Measurements from ENCODE around the gene NPHP1.
"Not testable (repeated sequence)": the region's sequence is repeated elsewhere in the genome, so short reads cannot be mapped to it uniquely, and the experiment has no call there.

The NPHP1 gene

DNA sequence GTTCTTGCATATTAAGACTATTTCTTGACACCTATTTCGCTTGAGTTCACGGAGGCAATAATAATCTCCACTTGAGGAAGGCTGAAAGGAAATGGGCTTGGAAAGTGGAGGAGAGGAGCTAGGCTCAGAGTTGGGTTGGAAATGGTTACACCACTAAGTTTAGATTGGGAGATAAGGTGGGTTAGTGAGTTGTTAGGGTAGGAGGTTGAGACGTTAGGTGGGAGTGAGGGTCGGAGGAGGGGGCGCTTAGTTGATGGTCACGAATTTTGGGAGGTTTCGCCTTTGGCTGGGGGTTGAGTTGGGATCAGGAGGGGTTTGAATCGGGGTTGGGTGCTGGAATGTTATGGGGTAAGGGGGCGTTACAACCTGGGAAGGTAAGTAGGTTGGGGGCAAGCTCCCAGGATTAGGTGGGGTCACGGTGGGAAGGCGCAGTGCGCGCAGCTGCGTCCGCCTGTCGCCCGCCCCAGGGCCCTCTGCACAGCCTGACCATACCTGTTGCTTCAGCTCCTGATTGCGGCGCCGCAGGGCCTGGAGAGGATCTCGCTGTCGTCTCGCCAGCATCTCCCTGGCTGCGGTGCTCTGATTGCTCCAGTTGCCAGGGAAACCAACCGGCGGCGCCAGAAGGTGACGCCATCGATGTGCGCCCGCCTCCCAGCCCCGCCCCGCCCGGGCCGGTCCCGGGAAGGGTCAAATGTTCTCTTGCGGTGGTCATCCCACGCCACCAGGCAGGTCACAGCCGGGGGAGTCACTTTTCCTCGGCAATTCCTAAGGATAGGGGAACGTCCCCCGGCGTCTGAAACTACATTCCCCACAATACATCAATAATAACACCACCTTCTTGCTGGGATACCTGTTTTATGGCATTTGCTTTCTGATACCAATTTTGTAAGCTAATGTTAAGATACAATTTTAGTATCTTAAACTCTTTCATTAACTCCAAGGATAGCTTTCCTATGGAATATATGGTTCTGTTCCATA, at the start of gene NPHP1:
NPHP1 (minus strand) TSS at position 606 of the 978 bp plus-strand sequence; CDS start at position 561, 45 bp downstream.
- H2AFZ ChIP-seq (ENCODE audit: low read depth, low read length), result peak within 1 kb of the TSS; percentile 90
- H3K27ac ChIP-seq (ENCODE audit: low read length), result peak within 1 kb of the TSS; percentile 51; the same call in 1 of the 2 replicates
- peaks cover 6% of the 10 kb centered on the region for H3K36me3 ChIP-seq (ENCODE audit: insufficient read depth, low read length)
- H3K4me2 ChIP-seq (ENCODE audit: insufficient read depth, low read length), result peak within 1 kb of the TSS; percentile 96
- peak; percentile 93 for ATAC-seq (ENCODE audit: insufficient read depth, low read depth)
- H3K9ac ChIP-seq (ENCODE audit: low read depth, low read length), result peak within 1 kb of the TSS; percentile 51
- peak; percentile 82 for DNase-seq
- TF ChIP-seq EZH2 (IDR thresholded peaks at IDR 0.05; ENCODE audit: borderline replicate concordance, low read depth, low read length, severe bottlenecking), result no peak
- H3K79me2 ChIP-seq (ENCODE audit: insufficient read depth, low read length), result no peaks in the 10 kb centered on the region
- peak within 1 kb of the TSS; percentile 64 to 84; a peak in 3 of 4 replicates for H3K4me3 ChIP-seq (ENCODE audit: low read depth in 1 of 2, low read length in 2 of 2)
- H3K27me3 ChIP-seq (ENCODE audit: insufficient read depth, low read length, poor library complexity), result no peaks in the 10 kb centered on the region
- peaks cover 20% of the 10 kb centered on the region for H3K4me1 ChIP-seq (ENCODE audit: insufficient read depth, low read length)
- no peaks in the 10 kb centered on the region for H3K9me3 ChIP-seq (ENCODE audit: insufficient read depth, low read length, severe bottlenecking)
- H4K20me1 ChIP-seq (ENCODE audit: insufficient read depth, low read length), result no peaks in the 10 kb centered on the region

DNA sequence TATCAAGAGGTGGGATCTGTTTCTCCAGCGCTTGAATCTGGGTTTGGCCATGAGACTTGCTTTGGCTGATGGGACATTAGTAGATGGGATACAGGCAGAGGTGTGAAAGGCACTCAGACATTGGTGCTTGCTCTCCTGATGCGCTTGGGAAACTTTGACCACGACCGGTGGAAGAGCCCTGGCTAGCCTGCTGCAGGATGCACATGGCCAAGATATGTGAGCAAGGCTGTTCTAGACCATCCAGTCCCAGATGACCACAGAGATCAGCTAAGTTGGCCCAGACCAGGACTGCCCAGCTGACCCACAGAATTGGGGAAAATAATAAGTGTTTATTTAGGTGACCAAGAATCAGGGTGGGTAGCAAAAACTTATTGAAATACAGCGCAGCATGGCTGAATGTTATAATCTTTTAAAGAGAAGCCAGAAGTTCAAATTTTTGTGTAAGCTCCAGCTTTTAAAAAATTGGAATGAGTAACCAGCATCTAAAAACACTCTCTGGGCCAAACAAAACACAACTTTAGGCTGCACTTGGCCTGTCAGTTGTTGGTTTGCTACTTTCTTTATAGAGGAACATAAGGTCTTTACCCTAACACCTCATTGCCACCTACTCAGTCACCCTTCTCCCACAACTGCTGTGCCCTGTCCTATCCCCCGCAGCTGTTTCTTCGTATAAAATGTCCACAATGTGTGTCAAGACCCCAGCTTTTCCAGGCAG, 43.4 kb upstream of the NPHP1 start:
- H3K4me3 ChIP-seq (ENCODE audit: low read depth in 1 of 2, low read length in 2 of 2); H2AFZ ChIP-seq (ENCODE audit: low read depth, low read length); DNase-seq; H3K27me3 ChIP-seq (ENCODE audit: insufficient read depth, low read length, poor library complexity); H3K9me3 ChIP-seq (ENCODE audit: insufficient read depth, low read length, severe bottlenecking); H3K36me3 ChIP-seq (ENCODE audit: insufficient read depth, low read length); H3K4me2 ChIP-seq (ENCODE audit: insufficient read depth, low read length); H3K79me2 ChIP-seq (ENCODE audit: insufficient read depth, low read length); H3K27ac ChIP-seq (ENCODE audit: low read length); H3K4me1 ChIP-seq (ENCODE audit: insufficient read depth, low read length); H4K20me1 ChIP-seq (ENCODE audit: insufficient read depth, low read length); H3K9ac ChIP-seq (ENCODE audit: low read depth, low read length); ATAC-seq (ENCODE audit: insufficient read depth, low read depth): not testable (repeated sequence)

DNA sequence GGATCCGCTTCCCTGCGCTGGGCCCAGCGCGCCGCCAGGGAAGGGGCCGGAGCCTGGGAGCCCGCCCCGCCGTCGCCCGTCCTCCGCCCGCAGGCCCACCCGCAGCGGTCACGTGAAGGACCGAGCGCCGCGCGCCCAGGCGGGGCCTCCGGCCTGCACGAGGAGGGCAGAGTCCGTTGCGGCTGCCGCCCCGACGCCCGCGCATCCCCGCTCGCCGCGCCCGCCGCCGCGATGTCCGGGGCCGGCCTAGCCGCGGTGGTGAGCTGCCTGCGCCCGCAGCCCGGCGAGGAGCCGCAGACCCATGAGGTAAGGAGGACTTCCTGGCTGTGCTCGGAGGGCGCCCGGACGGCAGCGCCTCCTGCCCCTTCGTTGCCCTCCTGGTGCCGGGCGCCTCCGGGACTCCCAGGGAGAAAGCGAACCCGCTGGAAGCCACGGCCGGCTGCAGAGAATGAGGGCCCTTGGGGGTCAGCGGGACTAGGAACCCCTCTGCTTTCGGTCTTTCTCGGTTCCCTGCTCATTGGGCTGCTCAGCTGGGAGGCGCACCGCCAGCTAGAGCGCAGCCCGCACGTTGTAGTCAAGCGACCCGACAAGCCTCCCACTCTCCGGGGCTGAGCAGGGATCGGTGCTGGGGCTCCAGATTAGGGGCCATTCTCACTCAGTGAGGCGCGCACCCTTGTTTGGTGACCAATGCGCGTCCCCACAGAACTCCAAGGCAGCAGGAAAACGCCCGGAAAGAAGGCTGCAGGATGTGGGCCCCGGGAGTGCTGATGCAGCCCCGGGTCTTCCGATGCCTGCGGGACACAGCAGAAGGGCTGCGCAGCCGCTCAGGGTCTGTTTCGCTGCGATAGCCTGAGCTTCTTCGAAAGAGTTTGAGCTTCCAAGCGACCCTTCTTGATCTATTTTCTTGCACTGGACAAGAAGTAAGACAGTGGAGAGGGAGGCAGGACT, 40.9 kb upstream of the NPHP1 start:
- H3K27ac ChIP-seq (ENCODE audit: low read length); H3K4me2 ChIP-seq (ENCODE audit: insufficient read depth, low read length); H2AFZ ChIP-seq (ENCODE audit: low read depth, low read length); H3K27me3 ChIP-seq (ENCODE audit: insufficient read depth, low read length, poor library complexity); H3K4me1 ChIP-seq (ENCODE audit: insufficient read depth, low read length); H3K9me3 ChIP-seq (ENCODE audit: insufficient read depth, low read length, severe bottlenecking); H3K4me3 ChIP-seq (ENCODE audit: low read depth in 1 of 2, low read length in 2 of 2); H3K36me3 ChIP-seq (ENCODE audit: insufficient read depth, low read length); DNase-seq; ATAC-seq (ENCODE audit: insufficient read depth, low read depth); H3K9ac ChIP-seq (ENCODE audit: low read depth, low read length); H3K79me2 ChIP-seq (ENCODE audit: insufficient read depth, low read length); H4K20me1 ChIP-seq (ENCODE audit: insufficient read depth, low read length): not testable (repeated sequence)

DNA sequence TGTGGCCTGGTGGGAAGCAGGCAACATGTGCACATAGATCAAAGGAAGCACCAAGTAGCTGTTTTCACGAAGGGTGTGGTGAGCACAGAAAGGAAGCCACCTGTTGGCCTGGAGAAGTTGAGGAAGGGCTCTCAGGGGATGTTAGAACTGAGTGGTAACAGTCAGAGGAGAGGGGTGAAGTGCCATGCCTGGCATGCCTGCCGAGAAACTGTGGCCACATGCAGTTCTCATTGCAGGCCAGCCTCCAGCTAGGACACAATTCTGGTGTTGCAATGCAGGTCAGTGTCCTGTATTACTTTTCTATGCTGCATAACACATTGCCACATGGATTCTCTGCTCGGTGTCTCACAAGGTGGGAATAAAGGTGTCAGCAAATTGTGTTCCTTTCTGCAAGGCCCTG, 38.5 kb upstream of the NPHP1 start:
- not testable (repeated sequence) for H3K4me3 ChIP-seq (ENCODE audit: low read depth in 1 of 2, low read length in 2 of 2); H3K9ac ChIP-seq (ENCODE audit: low read depth, low read length); H3K27ac ChIP-seq (ENCODE audit: low read length); H3K79me2 ChIP-seq (ENCODE audit: insufficient read depth, low read length); H3K36me3 ChIP-seq (ENCODE audit: insufficient read depth, low read length); H4K20me1 ChIP-seq (ENCODE audit: insufficient read depth, low read length); DNase-seq; H3K9me3 ChIP-seq (ENCODE audit: insufficient read depth, low read length, severe bottlenecking); H3K27me3 ChIP-seq (ENCODE audit: insufficient read depth, low read length, poor library complexity); H3K4me2 ChIP-seq (ENCODE audit: insufficient read depth, low read length); H2AFZ ChIP-seq (ENCODE audit: low read depth, low read length); H3K4me1 ChIP-seq (ENCODE audit: insufficient read depth, low read length)
- ATAC-seq (ENCODE audit: insufficient read depth, low read depth), result peak; percentile 83

DNA sequence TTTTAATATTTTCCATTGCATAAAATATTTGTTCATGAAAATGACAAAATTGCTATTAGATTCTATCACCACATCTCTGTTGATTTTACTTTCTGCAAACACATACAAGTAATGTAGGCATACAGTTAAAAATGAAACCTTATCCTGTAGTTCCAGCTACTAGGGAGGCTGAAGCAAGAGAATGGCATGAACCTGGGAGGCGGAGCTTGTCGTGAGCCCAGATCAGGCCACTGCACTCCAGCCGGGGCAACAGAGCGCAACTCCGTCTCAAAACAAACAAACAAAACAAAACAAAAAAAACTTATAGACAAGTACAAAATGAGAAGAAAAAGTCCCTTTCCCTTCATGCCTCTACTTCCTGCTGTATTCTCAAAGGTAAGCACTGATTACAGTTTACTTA, 29.7 kb upstream of the NPHP1 start:
- H3K9ac ChIP-seq (ENCODE audit: low read depth, low read length); H3K27me3 ChIP-seq (ENCODE audit: insufficient read depth, low read length, poor library complexity); H3K9me3 ChIP-seq (ENCODE audit: insufficient read depth, low read length, severe bottlenecking); H3K79me2 ChIP-seq (ENCODE audit: insufficient read depth, low read length); H3K36me3 ChIP-seq (ENCODE audit: insufficient read depth, low read length); ATAC-seq (ENCODE audit: insufficient read depth, low read depth); H3K27ac ChIP-seq (ENCODE audit: low read length); DNase-seq; H4K20me1 ChIP-seq (ENCODE audit: insufficient read depth, low read length); H3K4me1 ChIP-seq (ENCODE audit: insufficient read depth, low read length); H3K4me3 ChIP-seq (ENCODE audit: low read depth in 1 of 2, low read length in 2 of 2); H3K4me2 ChIP-seq (ENCODE audit: insufficient read depth, low read length); H2AFZ ChIP-seq (ENCODE audit: low read depth, low read length): not testable (repeated sequence)

DNA sequence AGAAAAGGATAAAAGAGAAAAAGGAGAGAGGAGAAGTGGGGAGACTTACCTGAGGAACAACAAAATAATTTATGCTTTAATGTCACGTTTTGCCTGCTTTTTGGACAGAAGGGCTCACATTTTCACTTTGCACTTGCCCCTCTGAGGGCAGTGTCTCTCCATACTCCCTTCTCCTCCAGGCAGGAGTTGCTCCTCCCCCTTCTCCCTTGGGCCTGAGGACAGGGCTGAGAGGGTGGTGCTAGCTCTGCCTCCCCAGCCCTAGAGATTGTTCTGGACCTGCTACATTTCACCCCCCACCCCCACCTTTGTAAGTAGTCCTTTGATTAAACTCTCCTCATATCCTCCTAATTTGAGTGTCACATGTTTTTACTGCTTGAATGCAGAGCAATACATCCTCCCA, 25.1 kb upstream of the NPHP1 start:
- H3K79me2 ChIP-seq (ENCODE audit: insufficient read depth, low read length); H3K9ac ChIP-seq (ENCODE audit: low read depth, low read length); H3K4me1 ChIP-seq (ENCODE audit: insufficient read depth, low read length); DNase-seq; H3K4me3 ChIP-seq (ENCODE audit: low read depth in 1 of 2, low read length in 2 of 2); ATAC-seq (ENCODE audit: insufficient read depth, low read depth); H2AFZ ChIP-seq (ENCODE audit: low read depth, low read length); H3K36me3 ChIP-seq (ENCODE audit: insufficient read depth, low read length); H4K20me1 ChIP-seq (ENCODE audit: insufficient read depth, low read length); H3K27ac ChIP-seq (ENCODE audit: low read length); H3K27me3 ChIP-seq (ENCODE audit: insufficient read depth, low read length, poor library complexity); H3K4me2 ChIP-seq (ENCODE audit: insufficient read depth, low read length); H3K9me3 ChIP-seq (ENCODE audit: insufficient read depth, low read length, severe bottlenecking): not testable (repeated sequence)

DNA sequence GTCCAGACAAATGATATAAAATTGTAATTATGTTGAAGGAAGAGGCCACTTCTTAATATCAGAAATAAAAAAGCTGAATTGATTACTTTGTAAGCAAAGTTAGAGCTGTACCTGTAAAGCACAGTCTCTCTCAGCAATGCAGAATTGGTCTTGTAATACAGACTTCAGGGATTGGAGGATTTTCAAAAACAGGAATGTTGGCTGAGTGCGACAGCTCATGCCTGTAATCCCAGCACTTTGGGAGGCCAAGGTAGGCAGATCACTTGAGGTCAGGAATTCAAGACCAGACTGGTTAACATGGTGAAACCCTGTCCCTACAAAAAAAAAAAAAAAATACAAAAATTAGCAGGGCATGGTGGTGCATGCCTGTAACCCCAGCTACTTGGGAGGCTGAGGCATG, 17.8 kb upstream of the NPHP1 start:
- ATAC-seq (ENCODE audit: insufficient read depth, low read depth); H3K9ac ChIP-seq (ENCODE audit: low read depth, low read length); DNase-seq; H4K20me1 ChIP-seq (ENCODE audit: insufficient read depth, low read length); H3K4me1 ChIP-seq (ENCODE audit: insufficient read depth, low read length); H3K4me2 ChIP-seq (ENCODE audit: insufficient read depth, low read length); H3K79me2 ChIP-seq (ENCODE audit: insufficient read depth, low read length); H3K9me3 ChIP-seq (ENCODE audit: insufficient read depth, low read length, severe bottlenecking); H3K4me3 ChIP-seq (ENCODE audit: low read depth in 1 of 2, low read length in 2 of 2); H2AFZ ChIP-seq (ENCODE audit: low read depth, low read length); H3K36me3 ChIP-seq (ENCODE audit: insufficient read depth, low read length); H3K27ac ChIP-seq (ENCODE audit: low read length): not testable (repeated sequence)
- H3K27me3 ChIP-seq (ENCODE audit: insufficient read depth, low read length, poor library complexity), result peaks cover 32% of the 10 kb centered on the region

Data from DND-41 (cell line).